Raji (cell line): ENCODE data around the gene WDR59.

Experiments used
- POLR2A ChIP-seq: IDR thresholded peaks from 2 replicates; pipeline ENCODE4 v1.6.1; 2011; ENCODE audit warnings: low read depth, low read length, control low read depth; ENCODE audit not compliant: insufficient read depth

The WDR59 gene

GRCh38 chr16:75017670-75018525 is 33.0 kb upstream of the WDR59 start:
- TF ChIP-seq POLR2A = no peak

- no peak for TF ChIP-seq POLR2A
Observed at GRCh38 chr16:75014318-75014717, 29.4 kb upstream of the WDR59 start.

DNA sequence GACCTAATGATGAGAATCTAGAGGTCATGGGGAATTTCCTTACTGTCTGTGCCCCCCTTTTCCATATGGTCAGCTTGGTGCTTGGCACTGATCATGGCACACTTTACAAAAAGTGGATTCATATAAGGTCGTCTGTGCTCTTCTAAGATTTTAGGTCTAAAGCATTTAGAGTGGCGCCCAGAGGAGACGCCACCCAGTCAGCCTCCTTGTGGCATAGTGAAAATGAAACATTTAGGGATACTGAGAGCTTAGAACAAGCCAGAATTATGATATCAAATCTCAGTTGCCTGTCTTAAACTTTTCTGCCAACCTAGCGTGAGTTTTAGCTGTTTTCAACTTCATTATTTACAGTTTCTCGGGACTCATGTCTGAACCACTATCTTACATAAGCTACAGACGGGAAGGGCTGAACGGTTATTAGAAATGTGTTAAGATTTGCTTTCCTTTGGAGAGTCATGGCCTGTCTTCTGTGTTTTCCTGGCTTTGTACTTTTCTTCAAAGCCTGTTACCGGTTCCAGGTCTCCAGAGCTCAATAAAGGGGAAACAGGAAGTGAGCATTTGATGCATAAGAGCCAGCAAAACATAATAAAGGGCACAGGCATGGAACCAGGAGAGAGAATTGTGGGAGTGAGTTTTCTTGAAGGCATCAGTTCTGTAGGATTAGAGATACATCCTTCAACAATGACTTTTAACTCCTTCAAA is 27.6 kb upstream of the WDR59 start:
- no peak for TF ChIP-seq POLR2A

GRCh38 chr16:75011634-75012307 is 26.8 kb upstream of the WDR59 start:
- TF ChIP-seq POLR2A = no peak

DNA sequence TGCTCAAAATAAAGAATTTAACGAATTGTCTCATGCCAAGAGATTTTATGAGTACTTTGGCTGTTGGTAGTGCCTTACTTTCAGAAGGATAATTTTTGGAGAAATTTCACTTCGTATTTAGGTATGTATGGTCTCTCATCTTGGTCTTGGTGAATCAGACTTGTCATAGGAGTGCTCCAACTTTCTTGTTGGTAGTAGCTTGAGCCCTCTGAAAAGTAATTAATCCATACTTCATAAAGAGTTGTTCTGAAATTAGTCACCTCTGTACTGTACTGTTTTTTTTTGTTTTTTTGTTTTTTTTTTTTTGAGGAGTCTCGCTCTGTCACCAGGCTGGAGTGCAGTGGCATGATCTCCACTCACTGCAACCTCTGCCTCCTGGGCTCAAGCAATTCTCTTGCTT is 25.5 kb upstream of the WDR59 start:
- no peak for TF ChIP-seq POLR2A

DNA sequence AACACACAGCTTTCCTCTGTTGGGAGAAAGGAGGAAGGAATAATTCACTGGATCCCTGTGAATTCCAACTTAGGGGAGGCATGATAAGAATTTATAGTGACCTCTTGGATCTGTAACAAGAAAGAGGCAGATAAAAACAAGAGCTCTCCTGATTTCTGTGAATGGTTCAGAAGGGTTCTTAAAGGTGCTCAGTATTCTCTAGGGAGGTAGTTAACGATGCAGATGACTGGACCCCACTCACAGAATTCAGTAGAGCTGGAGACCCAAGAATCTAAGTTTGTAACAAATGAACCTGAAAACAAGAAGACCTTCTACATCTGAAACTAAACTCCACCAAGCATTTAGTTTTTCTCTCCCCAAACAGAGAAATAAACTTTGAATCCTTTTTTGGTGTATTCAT is 22.5 kb upstream of the WDR59 start:
- TF ChIP-seq POLR2A = no peak

DNA sequence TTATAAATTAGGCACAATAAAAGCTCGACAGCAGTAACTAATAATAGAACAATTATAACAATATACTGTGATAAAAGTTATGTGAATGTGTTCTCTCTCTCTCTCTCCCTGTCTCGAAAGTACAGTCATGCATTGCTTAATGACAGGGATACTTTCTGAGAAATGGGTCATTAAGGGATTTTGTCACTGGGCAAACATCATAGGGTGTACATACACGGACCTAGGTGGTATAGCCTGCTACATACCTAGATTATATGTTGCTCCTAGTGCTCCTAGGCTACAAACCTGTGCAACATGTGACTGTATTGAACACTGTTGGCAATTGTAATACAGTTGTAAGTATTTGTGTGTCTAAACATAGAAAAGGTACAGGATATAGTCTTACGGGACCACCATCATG is 20.8 kb upstream of the WDR59 start:
- TF ChIP-seq POLR2A = no peak

- TF ChIP-seq POLR2A = no peak
Observed at GRCh38 chr16:75004460-75004859, 19.5 kb upstream of the WDR59 start.

DNA sequence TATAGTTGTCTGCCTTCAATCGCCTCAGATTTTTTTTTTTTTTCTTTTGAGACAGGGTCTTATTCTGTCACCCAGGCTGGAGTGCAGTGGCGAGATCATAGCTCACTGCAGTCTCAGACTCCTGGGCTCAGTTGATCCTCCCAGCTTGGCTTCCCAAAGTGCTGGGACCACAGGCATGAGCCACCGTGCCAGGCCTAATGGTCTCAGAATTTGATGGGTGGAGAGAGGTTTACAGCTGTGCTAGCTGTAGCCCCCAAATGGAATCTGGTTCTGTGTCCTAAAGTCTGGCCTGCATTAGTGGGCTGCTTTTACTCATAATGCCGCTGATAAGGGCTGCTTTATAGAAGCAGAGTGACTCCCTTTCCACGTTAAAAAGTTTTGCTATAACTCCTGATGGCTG is 19.0 kb upstream of the WDR59 start:
- no peak for TF ChIP-seq POLR2A

GRCh38 chr16:75002474-75002873 is 17.6 kb upstream of the WDR59 start:
- TF ChIP-seq POLR2A = no peak

- TF ChIP-seq POLR2A = no peak
Observed at GRCh38 chr16:75000481-75001081, 15.7 kb upstream of the WDR59 start.

DNA sequence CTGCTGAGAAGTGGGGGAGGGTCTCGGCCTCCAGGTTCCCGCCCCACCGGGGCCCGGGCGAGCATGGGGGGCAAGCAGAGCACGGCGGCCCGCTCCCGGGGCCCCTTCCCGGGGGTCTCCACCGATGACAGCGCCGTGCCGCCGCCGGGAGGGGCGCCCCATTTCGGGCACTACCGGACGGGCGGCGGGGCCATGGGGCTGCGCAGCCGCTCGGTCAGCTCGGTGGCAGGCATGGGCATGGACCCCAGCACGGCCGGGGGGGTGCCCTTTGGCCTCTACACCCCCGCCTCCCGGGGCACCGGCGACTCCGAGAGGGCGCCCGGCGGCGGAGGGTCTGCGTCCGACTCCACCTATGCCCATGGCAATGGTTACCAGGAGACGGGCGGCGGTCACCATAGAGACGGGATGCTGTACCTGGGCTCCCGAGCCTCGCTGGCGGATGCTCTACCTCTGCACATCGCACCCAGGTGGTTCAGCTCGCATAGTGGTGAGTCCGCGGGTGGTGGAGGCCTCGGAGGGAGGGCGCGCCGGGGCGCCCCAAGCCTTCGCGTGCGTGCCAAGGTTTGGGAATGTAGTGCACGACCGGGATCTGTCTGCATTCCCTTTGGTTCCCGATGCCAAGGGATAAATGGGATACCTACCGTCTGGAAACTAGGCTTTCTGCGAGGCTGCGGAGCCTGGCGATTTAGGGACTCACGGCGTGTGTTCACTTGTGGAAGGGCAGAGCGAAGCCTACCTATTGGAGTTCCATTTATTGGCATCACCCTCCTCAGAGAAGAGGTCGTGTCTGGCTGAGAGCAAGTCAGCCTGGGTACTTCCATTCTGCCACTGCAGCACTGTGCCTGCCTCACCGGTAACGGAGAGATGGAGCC is 14.9 kb upstream of the WDR59 start:
- no peak for TF ChIP-seq POLR2A

GRCh38 chr16:74999219-74999608 is 14.3 kb upstream of the WDR59 start:
- TF ChIP-seq POLR2A = no peak

DNA sequence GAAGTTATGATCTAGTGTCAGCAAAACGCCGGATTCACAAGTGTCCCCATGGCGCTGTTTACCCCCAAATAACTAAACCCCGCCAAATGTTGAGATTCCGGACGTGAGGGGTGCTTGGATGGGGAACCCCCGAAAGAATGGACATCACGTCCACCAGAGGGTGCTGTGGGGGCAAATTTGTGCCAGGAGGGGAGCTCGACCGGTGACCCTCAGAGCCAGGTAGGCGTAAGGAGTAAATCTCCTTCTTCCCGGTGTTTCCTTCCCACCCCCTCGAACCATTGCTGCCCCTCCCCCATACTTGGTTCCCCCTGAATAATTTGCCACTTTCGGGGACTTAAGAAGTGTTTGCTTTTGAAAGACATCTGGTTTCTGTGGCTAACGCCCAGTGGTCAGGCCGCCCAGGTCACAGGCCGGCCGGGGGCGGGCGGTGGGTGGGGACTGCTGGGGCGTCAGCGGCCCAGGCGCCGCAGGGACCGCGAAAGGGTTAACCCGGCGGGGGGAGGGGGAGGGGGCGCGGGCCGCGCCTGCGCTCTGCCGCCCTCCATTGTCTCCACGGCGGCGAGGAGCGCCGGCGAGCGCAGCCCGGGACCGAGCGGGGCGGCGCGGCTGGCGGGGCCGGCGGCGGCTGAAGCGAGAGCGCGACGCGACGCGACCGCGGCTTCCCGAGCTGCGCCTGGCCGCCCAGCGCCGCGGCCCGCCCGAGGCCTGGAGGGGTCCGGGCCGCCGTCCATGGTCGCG is 13.7 kb upstream of the WDR59 start, which contains the start of gene ZNRF1:
Gene ZNRF1 (plus strand): TSS at position 544 of the 738 bp plus-strand sequence. CDS start 648 bp downstream, outside the sequence.
- peak; percentile 61 for TF ChIP-seq POLR2A
